K562 (cell line): ENCODE measurements around the gene CTSZ. TPM values are rescaled to one million over a fixed set of nuclear protein-coding genes. Genes with fewer than 3 reads are reported as not detected.

ENCODE experiments used
- ATAC-seq: fragments of 200-7000 bp; cut with Tn5 transposase; 3 replicates; pipeline ENCODE4 v1.9.1; 2020; ENCODE audit warnings: moderate library complexity
- BruUV-seq: library from RNA; stranded (reverse); fragments of 400-500 nt; replicated peaks from 2 replicates; lab custom pipeline; 2021; lab: Mats Ljungman, UMichigan
- CTCF ChIA-PET: fragments of 300-600 bp; formaldehyde crosslinking; extraction: SDS; loops from one replicate; lab custom pipeline; 2021; ENCODE audit warnings: low intra/inter-chr PET ratio; lab: Yijun Ruan, JAX
- POLR2A ChIA-PET: fragments of 300-600, 350-650 bp; sonication (Branson Sonifier 250); formaldehyde crosslinking; extraction: SDS; loops from one replicate; lab custom pipeline; 2021; ENCODE audit warnings: antibody characterized with exemption, inconsistent platforms; lab: Yijun Ruan, JAX
- DNase-seq, 4 experiments: peaks; one replicate each; pipeline versions ENCODE4 v3.0.0 to v3.0.0-alpha.2; 2011 to 2018; ENCODE audit warnings: low spot score in 3 of 4, mixed read lengths in 3 of 4; ENCODE audit errors: extremely low read depth in 1 of 4
- FAIRE-seq: peaks from 2 replicates; lab custom pipeline; 2011; peaks lifted over from hg19 to GRCh38; lab: Jason Lieb, UNC
- H2AFZ ChIP-seq: 2 replicates; pipeline ENCODE4 v1.6.0; 2011; ENCODE audit warnings: low read depth, low read length, control low read depth, inconsistent platforms
- H3K27ac ChIP-seq: fragments of 200-600 bp; 3 replicates; pipeline ENCODE4 v1.8.0; 2011; ENCODE audit warnings: low read depth, mild to moderate bottlenecking, control low read depth, inconsistent platforms, low read length, moderate library complexity, mixed read lengths; ENCODE audit errors: extremely low read depth
- H3K27me3 ChIP-seq, 2 experiments: fragments of 300-600 bp in 1 of 2; 2 replicates in 1 of 2; 3 replicates in 1 of 2; pipeline versions ENCODE4 v1.6.0 to v1.8.0; 2011; ENCODE audit warnings: inconsistent platforms in 2 of 2, low read length in 2 of 2, mild to moderate bottlenecking in 1 of 2, mixed read lengths in 1 of 2, moderate library complexity in 1 of 2; ENCODE audit not compliant: control insufficient read depth in 2 of 2, insufficient read depth in 2 of 2
- H3K36me3 ChIP-seq: fragments of 300-600 bp; 3 replicates; pipeline ENCODE4 v1.8.0; 2011; ENCODE audit warnings: mild to moderate bottlenecking, low read length, inconsistent platforms; ENCODE audit not compliant: control insufficient read depth, insufficient read depth
- H3K4me1 ChIP-seq, 2 experiments: fragments of 200-600 bp in 1 of 2; replicated peaks in 1 of 2; 2 replicates in 1 of 2; 3 replicates in 1 of 2; pipeline versions ENCODE4 v1.5.1 to v1.8.0; 2011; ENCODE audit warnings: inconsistent platforms in 2 of 2, low read length in 2 of 2, mild to moderate bottlenecking in 1 of 2, mixed read lengths in 1 of 2, moderate library complexity in 1 of 2; ENCODE audit not compliant: control insufficient read depth in 2 of 2, insufficient read depth in 2 of 2
- H3K4me2 ChIP-seq: 2 replicates; pipeline ENCODE4 v1.6.1; 2011; ENCODE audit warnings: low read length, control low read depth, inconsistent platforms, mixed read lengths; ENCODE audit not compliant: insufficient read depth
- H3K4me3 ChIP-seq: fragments of 200-600 bp; sonication (generic), shearing (Covaris generic); 2 replicates; pipeline ENCODE4 v1.5.1; 2016; ENCODE audit warnings: control low read depth, inconsistent platforms
- H3K79me2 ChIP-seq: fragments of 200-600 bp; 3 replicates; pipeline ENCODE4 v1.8.0; 2011; ENCODE audit warnings: low read length, inconsistent platforms; ENCODE audit not compliant: control insufficient read depth, insufficient read depth
- H3K9ac ChIP-seq, 2 experiments: 2 replicates each; pipeline versions ENCODE4 v1.6.0 to v1.6.1; 2011; ENCODE audit warnings: low read depth in 2 of 2, low read length in 2 of 2, control low read depth in 1 of 2, inconsistent platforms in 1 of 2, mild to moderate bottlenecking in 1 of 2, mixed read lengths in 1 of 2; ENCODE audit not compliant: insufficient read depth in 1 of 2
- H3K9me1 ChIP-seq: one replicate; pipeline ENCODE4 v1.6.0; 2011; ENCODE audit warnings: inconsistent platforms, mild to moderate bottlenecking, low read length, moderate library complexity; ENCODE audit not compliant: control insufficient read depth, insufficient read depth
- H3K9me3 ChIP-seq: replicated peaks from 2 replicates; pipeline ENCODE4 v1.5.1; 2011; ENCODE audit warnings: low read depth, low read length, inconsistent platforms; ENCODE audit not compliant: control insufficient read depth, insufficient read depth
- H4K20me1 ChIP-seq: replicated peaks from 2 replicates; pipeline ENCODE4 v1.6.1; 2011; ENCODE audit warnings: low read length, inconsistent platforms, mixed read lengths; ENCODE audit not compliant: control insufficient read depth, insufficient read depth
- ATF7 ChIP-seq: fragments of 450-650 bp; IDR thresholded peaks from 2 replicates; pipeline ENCODE4 v1.7.1; 2014; ENCODE audit warnings: mild to moderate bottlenecking, moderate library complexity
- BDP1 ChIP-seq: IDR thresholded peaks from 3 replicates; pipeline ENCODE4 v1.6.1; 2011; ENCODE audit not compliant: insufficient read length, insufficient read depth
- ELF2 ChIP-seq: fragments of 250-450 bp; sonication (Bioruptor Pico); IDR thresholded peaks from 2 replicates; pipeline ENCODE4 v1.5.0; 2021; ENCODE audit warnings: mild to moderate bottlenecking
- EWSR1 ChIP-seq: fragments of 450-650 bp; IDR thresholded peaks from 2 replicates; pipeline ENCODE4 v1.6.1; 2018; ENCODE audit warnings: borderline replicate concordance, mild to moderate bottlenecking, low read depth, moderate library complexity; ENCODE audit not compliant: partially characterized antibody
- HDGF ChIP-seq: fragments of 450-650 bp; IDR thresholded peaks from 2 replicates; pipeline ENCODE4 v1.6.1; 2016
- RAD51 ChIP-seq: fragments of 450-650 bp; IDR thresholded peaks from 2 replicates; pipeline ENCODE4 v1.7.1; 2016; ENCODE audit warnings: low read depth, mild to moderate bottlenecking, borderline replicate concordance
- RBFOX2 ChIP-seq: fragments of 200-400 bp; formaldehyde crosslinking; IDR thresholded peaks from 2 replicates; pipeline ENCODE4 v1.6.1; 2017; ENCODE audit warnings: low read depth, mild to moderate bottlenecking, low read length, moderate library complexity
- TRIM28 ChIP-seq: fragments of 450-650 bp; IDR thresholded peaks from 2 replicates; pipeline ENCODE4 v1.6.1; 2017
- ZNF134 ChIP-seq: fragments of 250-450 bp; sonication (Bioruptor Pico); conservative IDR thresholded peaks from 2 replicates; pipeline ENCODE4 v1.4.0; 2020
- ZNF224 ChIP-seq: sonication (generic); formaldehyde crosslinking; IDR thresholded peaks from 2 replicates; pipeline ENCODE4 v1.8.0; 2022; ENCODE audit warnings: mild to moderate bottlenecking, missing genetic modification reagents
- ZNF41 ChIP-seq: fragments of 250-450 bp; sonication (Bioruptor Pico); conservative IDR thresholded peaks from 2 replicates; pipeline ENCODE4 v1.4.0; 2020; ENCODE audit warnings: mild to moderate bottlenecking
- ZNF589 ChIP-seq: fragments of 200-800 bp; sonication (Bioruptor generic); IDR thresholded peaks from 2 replicates; pipeline ENCODE4 v1.6.1; 2016; ENCODE audit warnings: low read depth, missing genetic modification characterization, missing compliant biosample characterization
- ZNF695 ChIP-seq: fragments of 450-650 bp; formaldehyde crosslinking; IDR thresholded peaks from 2 replicates; pipeline ENCODE4 v1.4.0; 2020; ENCODE audit warnings: mild to moderate bottlenecking, moderate library complexity
- WGBS: fragments of 100-300 bp; shearing (Covaris generic); methylation state at CpG from one replicate; pipeline ENCODE4 v1.1.6; 2016; ENCODE audit warnings: low coverage, mixed read lengths; ENCODE audit not compliant: insufficient coverage; ENCODE audit errors: missing lambda C conversion rate; 5-methylcytosine and 5-hydroxymethylcytosine counted together
- in situ Hi-C: fragments of 300-500 bp; cut with MboI; formaldehyde crosslinking; loops from 4 replicates; pipeline ENCODE4 v1.15.0; 2018; ENCODE audit warnings: inconsistent platforms, mixed read lengths
- intact Hi-C: fragments of 100-400 bp; cut with micrococcal nuclease; formaldehyde crosslinking; loops from 2 replicates; pipeline ENCODE4 v1.14.2; 2022
- polyA plus RNA-seq, 8 experiments: library from polyadenylated mRNA; depleted of rRNA in 4 of 8; stranded (reverse) in 5 of 8; unstranded in 3 of 8; fragments of >200 nt; fragmentation: Nextera tagmentation in 2 of 8; fragmentation: Illumina TruSeq in 1 of 8; extraction: Ambion mirVana in 2 of 8; extraction: Trizol in 1 of 8; gene quantifications; 2 replicates each; pipeline versions ENCODE4 v1.2.1 to v1.2.3, GENCODE V29; 2011 to 2014; ENCODE audit warnings: inconsistent platforms in 1 of 8, missing spikeins in 1 of 8
- total RNA-seq, 7 experiments: library from RNA; depleted of rRNA in 6 of 7; stranded (reverse); fragments of >200 nt in 6 of 7; fragmentation: Illumina TruSeq in 2 of 7; extraction: Trizol in 2 of 7; gene quantifications; 2 replicates each; pipeline versions ENCODE4 v1.2.1 to v1.2.3, GENCODE V29; 2011 to 2021; ENCODE audit warnings: low replicate concordance in 1 of 7
- TF ChIP-seq, protein P1 (sequence below): sonication (generic); formaldehyde crosslinking; IDR thresholded peaks from 2 replicates; pipeline ENCODE4 v1.8.0; 2023; ENCODE audit warnings: mild to moderate bottlenecking, missing genetic modification reagents
- TF ChIP-seq, protein P2 (sequence below): fragments of 450-650 bp; conservative IDR thresholded peaks from 2 replicates; pipeline ENCODE4 v1.6.1; 2016; ENCODE audit warnings: missing genetic modification characterization, low read depth, mild to moderate bottlenecking, control low read depth, missing compliant biosample characterization
- TF ChIP-seq, protein P3 (sequence below): sonication (generic); formaldehyde crosslinking; IDR thresholded peaks from 2 replicates; pipeline ENCODE4 v1.8.1; 2023; ENCODE audit warnings: mild to moderate bottlenecking, missing genetic modification reagents
- TF ChIP-seq, protein P4 (sequence below): IDR thresholded peaks from 2 replicates; pipeline ENCODE4 v1.6.1; 2016; ENCODE audit warnings: missing genetic modification characterization, missing compliant biosample characterization

Gene CTSZ
- total and polyA plus RNA-seq, 9 of the 15 experiments (the other 6 are each of a cell fraction or from before 2014, with no cell fraction given), result 1.6 to 143 (median 82.8) TPM

- Histone ChIP-seq H3K36me3 (peaks cover 98% of the 10 kb centered on the region), H3K4me3 (no peak overlapping the region), H3K4me2 (no peak overlapping the region), H3K4me1 (peaks cover 0 to 7% of the 10 kb centered on the region in 2 experiments; a peak in 1 of 5 replicates), H2AFZ (no peak overlapping the region), H3K27ac (no peak overlapping the region), H3K9me3 (no peaks in the 10 kb centered on the region), H3K27me3 (no peaks in the 10 kb centered on the region), H3K79me2 (0 out of 3 replicates have a peak, but pooled peaks cover under 1% of the 10 kb centered on the region), H3K9ac (no peak overlapping the region), H3K9me1 (no peaks in the 10 kb centered on the region), H4K20me1 (0 out of 2 replicates have a peak, but pooled peaks cover 4% of the 10 kb centered on the region)
- FAIRE-seq, result no peak
- ChIA-PET CTCF (no interaction called here), POLR2A (interaction anchor here (0.7 to 4.0 kb wide), 6 partner anchors 10 to 35 kb away, joined by 3 to 29 read pairs (median 4); partner anchors contain the start of genes NELFCD and TUBB1)
- intact Hi-C loops (no loop called here), in situ Hi-C loops (no loop called here)
- BruUV-seq, result no TSS peak
- DNase-seq, result no peak
- no peak for ATAC-seq
- 95% methylated on average over 3 of the region's 3 CpGs for WGBS
- no peak for TF ChIP-seq ZNF589 (CRISPR knock-in tag)
- no peak for TF ChIP-seq ATF7
- TF ChIP-seq RBFOX2, result no peak
- TF ChIP-seq, protein P1, sequence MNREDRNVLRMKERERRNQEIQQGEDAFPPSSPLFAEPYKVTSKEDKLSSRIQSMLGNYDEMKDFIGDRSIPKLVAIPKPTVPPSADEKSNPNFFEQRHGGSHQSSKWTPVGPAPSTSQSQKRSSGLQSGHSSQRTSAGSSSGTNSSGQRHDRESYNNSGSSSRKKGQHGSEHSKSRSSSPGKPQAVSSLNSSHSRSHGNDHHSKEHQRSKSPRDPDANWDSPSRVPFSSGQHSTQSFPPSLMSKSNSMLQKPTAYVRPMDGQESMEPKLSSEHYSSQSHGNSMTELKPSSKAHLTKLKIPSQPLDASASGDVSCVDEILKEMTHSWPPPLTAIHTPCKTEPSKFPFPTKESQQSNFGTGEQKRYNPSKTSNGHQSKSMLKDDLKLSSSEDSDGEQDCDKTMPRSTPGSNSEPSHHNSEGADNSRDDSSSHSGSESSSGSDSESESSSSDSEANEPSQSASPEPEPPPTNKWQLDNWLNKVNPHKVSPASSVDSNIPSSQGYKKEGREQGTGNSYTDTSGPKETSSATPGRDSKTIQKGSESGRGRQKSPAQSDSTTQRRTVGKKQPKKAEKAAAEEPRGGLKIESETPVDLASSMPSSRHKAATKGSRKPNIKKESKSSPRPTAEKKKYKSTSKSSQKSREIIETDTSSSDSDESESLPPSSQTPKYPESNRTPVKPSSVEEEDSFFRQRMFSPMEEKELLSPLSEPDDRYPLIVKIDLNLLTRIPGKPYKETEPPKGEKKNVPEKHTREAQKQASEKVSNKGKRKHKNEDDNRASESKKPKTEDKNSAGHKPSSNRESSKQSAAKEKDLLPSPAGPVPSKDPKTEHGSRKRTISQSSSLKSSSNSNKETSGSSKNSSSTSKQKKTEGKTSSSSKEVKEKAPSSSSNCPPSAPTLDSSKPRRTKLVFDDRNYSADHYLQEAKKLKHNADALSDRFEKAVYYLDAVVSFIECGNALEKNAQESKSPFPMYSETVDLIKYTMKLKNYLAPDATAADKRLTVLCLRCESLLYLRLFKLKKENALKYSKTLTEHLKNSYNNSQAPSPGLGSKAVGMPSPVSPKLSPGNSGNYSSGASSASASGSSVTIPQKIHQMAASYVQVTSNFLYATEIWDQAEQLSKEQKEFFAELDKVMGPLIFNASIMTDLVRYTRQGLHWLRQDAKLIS (CRISPR knock-in tag), result no peak
- no peak for TF ChIP-seq HDGF
- no peak for TF ChIP-seq EWSR1
- TF ChIP-seq, protein P2, sequence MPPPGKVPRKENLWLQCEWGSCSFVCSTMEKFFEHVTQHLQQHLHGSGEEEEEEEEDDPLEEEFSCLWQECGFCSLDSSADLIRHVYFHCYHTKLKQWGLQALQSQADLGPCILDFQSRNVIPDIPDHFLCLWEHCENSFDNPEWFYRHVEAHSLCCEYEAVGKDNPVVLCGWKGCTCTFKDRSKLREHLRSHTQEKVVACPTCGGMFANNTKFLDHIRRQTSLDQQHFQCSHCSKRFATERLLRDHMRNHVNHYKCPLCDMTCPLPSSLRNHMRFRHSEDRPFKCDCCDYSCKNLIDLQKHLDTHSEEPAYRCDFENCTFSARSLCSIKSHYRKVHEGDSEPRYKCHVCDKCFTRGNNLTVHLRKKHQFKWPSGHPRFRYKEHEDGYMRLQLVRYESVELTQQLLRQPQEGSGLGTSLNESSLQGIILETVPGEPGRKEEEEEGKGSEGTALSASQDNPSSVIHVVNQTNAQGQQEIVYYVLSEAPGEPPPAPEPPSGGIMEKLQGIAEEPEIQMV (tag), result no peak
- TF ChIP-seq ZNF134 (CRISPR knock-in tag), result no peak
- TF ChIP-seq ZNF224 (CRISPR knock-in tag), result no peak
- no peak for TF ChIP-seq ZNF695 (CRISPR knock-in tag)
- TF ChIP-seq, protein P3, sequence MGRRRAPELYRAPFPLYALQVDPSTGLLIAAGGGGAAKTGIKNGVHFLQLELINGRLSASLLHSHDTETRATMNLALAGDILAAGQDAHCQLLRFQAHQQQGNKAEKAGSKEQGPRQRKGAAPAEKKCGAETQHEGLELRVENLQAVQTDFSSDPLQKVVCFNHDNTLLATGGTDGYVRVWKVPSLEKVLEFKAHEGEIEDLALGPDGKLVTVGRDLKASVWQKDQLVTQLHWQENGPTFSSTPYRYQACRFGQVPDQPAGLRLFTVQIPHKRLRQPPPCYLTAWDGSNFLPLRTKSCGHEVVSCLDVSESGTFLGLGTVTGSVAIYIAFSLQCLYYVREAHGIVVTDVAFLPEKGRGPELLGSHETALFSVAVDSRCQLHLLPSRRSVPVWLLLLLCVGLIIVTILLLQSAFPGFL (CRISPR knock-in tag), result no peak
- TF ChIP-seq, protein P4, sequence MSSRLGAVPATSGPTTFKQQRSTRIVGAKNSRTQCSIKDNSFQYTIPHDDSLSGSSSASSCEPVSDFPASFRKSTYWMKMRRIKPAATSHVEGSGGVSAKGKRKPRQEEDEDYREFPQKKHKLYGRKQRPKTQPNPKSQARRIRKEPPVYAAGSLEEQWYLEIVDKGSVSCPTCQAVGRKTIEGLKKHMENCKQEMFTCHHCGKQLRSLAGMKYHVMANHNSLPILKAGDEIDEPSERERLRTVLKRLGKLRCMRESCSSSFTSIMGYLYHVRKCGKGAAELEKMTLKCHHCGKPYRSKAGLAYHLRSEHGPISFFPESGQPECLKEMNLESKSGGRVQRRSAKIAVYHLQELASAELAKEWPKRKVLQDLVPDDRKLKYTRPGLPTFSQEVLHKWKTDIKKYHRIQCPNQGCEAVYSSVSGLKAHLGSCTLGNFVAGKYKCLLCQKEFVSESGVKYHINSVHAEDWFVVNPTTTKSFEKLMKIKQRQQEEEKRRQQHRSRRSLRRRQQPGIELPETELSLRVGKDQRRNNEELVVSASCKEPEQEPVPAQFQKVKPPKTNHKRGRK (tag), result no peak
- no peak for TF ChIP-seq ELF2 (CRISPR knock-in tag)
- TF ChIP-seq ZNF41, result no peak
- no peak for TF ChIP-seq RAD51
- no peak for TF ChIP-seq TRIM28
- no peak for TF ChIP-seq BDP1
Measured at GRCh38 chr20:58992911-58993310, 14.1 kb downstream of the CTSZ start.
